GM23248 (cell line): ENCODE data around the gene RPS5. TPM values are rescaled to one million over a fixed set of nuclear protein-coding genes. Genes with fewer than 3 reads are reported as not detected.

Experiments used
- DNase-seq: peaks from one replicate; pipeline ENCODE4 v3.0.0-alpha.2; 2015
- H2AFZ ChIP-seq: fragments of 200-600 bp; sonication (generic); 2 replicates; pipeline ENCODE4 v1.6.1; 2016; ENCODE audit warnings: antibody characterized with exemption
- H3F3A ChIP-seq: fragments of 200-600 bp; sonication (generic); 2 replicates; pipeline ENCODE4 v1.6.1; 2016; ENCODE audit warnings: mild to moderate bottlenecking, antibody characterized with exemption, mixed run types; ENCODE audit not compliant: insufficient read depth
- H3K27ac ChIP-seq: fragments of 200-600 bp; sonication (generic); 2 replicates; pipeline ENCODE4 v1.5.1; 2016; ENCODE audit warnings: mild to moderate bottlenecking
- H3K27me3 ChIP-seq: fragments of 200-600 bp; sonication (generic); replicated peaks from 2 replicates; pipeline ENCODE4 v1.6.1; 2016; ENCODE audit warnings: mild to moderate bottlenecking; ENCODE audit not compliant: insufficient read depth
- H3K36me3 ChIP-seq: fragments of 200-600 bp; sonication (generic); 2 replicates; pipeline ENCODE4 v1.6.1; 2016; ENCODE audit warnings: low read depth, mild to moderate bottlenecking
- H3K4me1 ChIP-seq: fragments of 200-600 bp; sonication (generic); 2 replicates; pipeline ENCODE4 v1.6.1; 2016; ENCODE audit warnings: mild to moderate bottlenecking; ENCODE audit not compliant: insufficient read depth
- H3K4me2 ChIP-seq: fragments of 200-600 bp; sonication (generic); one replicate; pipeline ENCODE4 v1.6.1; 2016; ENCODE audit warnings: mild to moderate bottlenecking; ENCODE audit not compliant: unreplicated experiment
- H3K4me3 ChIP-seq: fragments of 200-600 bp; sonication (generic); 2 replicates; pipeline ENCODE4 v1.5.1; 2016; ENCODE audit warnings: mild to moderate bottlenecking
- H3K79me2 ChIP-seq: fragments of 200-600 bp; sonication (generic); 2 replicates; pipeline ENCODE4 v1.6.1; 2016; ENCODE audit warnings: mild to moderate bottlenecking; ENCODE audit not compliant: insufficient read depth
- H3K9ac ChIP-seq: fragments of 200-600 bp; sonication (generic); 2 replicates; pipeline ENCODE4 v1.6.1; 2016; ENCODE audit warnings: mild to moderate bottlenecking
- H3K9me2 ChIP-seq: fragments of 200-600 bp; sonication (generic); 2 replicates; pipeline ENCODE4 v1.6.1; 2016; ENCODE audit warnings: mixed run types, mild to moderate bottlenecking, moderate library complexity; ENCODE audit not compliant: insufficient read depth
- H3K9me3 ChIP-seq: fragments of 200-600 bp; sonication (generic); one replicate; pipeline ENCODE4 v1.6.1; 2017; ENCODE audit warnings: low read depth
- H4K20me1 ChIP-seq: fragments of 200-600 bp; sonication (generic); 2 replicates; pipeline ENCODE4 v1.6.0; 2016; ENCODE audit not compliant: insufficient read depth
- EZH2 ChIP-seq: fragments of 200-600 bp; sonication (generic); IDR thresholded peaks from 2 replicates; pipeline ENCODE4 v1.6.1; 2018; ENCODE audit warnings: antibody characterized with exemption, mild to moderate bottlenecking; ENCODE audit not compliant: insufficient read depth, poor library complexity, severe bottlenecking
- EZH2phosphoT487 ChIP-seq: fragments of 200-600 bp; sonication (generic); IDR thresholded peaks from 2 replicates; pipeline ENCODE4 v1.6.1; 2018; ENCODE audit warnings: antibody characterized with exemption, moderate library complexity, mild to moderate bottlenecking, low read depth; ENCODE audit not compliant: insufficient read depth
- WGBS, 2 experiments: methylation state at CpG; one replicate each; pipeline ENCODE4 v1.1.6; 2015 to 2017; ENCODE audit warnings: low lambda C conversion rate in 2 of 2, low coverage in 1 of 2; ENCODE audit errors: missing lambda C conversion rate in 2 of 2; 5-methylcytosine and 5-hydroxymethylcytosine counted together
- in situ Hi-C: fragments of 300-500 bp; cut with MboI; formaldehyde crosslinking; loops from 2 replicates; pipeline ENCODE4 v1.15.0; 2020
- polyA plus RNA-seq: library from polyadenylated mRNA; unstranded; fragments of >200 nt; fragmentation: Nextera tagmentation; extraction: Ambion mirVana; gene quantifications from 2 replicates; pipeline ENCODE4 v1.2.1, GENCODE V29; 2016
- total RNA-seq: library from RNA; depleted of rRNA; stranded (reverse); fragments of >200 nt; shearing (Covaris generic); gene quantifications from 2 replicates; pipeline ENCODE4 v1.2.3, GENCODE V29; 2014

RPS5 gene
- total and polyA plus RNA-seq, 2 experiments from 2014 or later = 561 to 1,366 TPM

GRCh38 chr19:58380037-58380661 lies 6.9 kb upstream of the RPS5 start:
- Histone ChIP-seq H3K4me2 (peak overlapping the region; percentile 78), H4K20me1 (no peaks in the 10 kb centered on the region), H3K79me2 (peaks cover 36% of the 10 kb centered on the region), H2AFZ (peak overlapping the region; percentile 87), H3K27ac (peak overlapping the region; percentile 76), H3F3A (0 out of 2 replicates have a peak, but pooled peaks cover 5% of the 10 kb centered on the region), H3K27me3 (no peaks in the 10 kb centered on the region), H3K9me2 (no peaks in the 10 kb centered on the region), H3K36me3 (no peaks in the 10 kb centered on the region), H3K4me3 (peak overlapping the region; percentile 88), H3K4me1 (peaks cover 9% of the 10 kb centered on the region), H3K9ac (peak overlapping the region; percentile 89), H3K9me3 (no peaks in the 10 kb centered on the region)
- WGBS, 2 experiments = 1 to 2% methylated on average over 21 to 24 of the region's 24 CpGs
- in situ Hi-C loops = no loop called here
- TF ChIP-seq EZH2 (no peak), EZH2phosphoT487 (no peak)
- DNase-seq = peak; percentile 55

DNA sequence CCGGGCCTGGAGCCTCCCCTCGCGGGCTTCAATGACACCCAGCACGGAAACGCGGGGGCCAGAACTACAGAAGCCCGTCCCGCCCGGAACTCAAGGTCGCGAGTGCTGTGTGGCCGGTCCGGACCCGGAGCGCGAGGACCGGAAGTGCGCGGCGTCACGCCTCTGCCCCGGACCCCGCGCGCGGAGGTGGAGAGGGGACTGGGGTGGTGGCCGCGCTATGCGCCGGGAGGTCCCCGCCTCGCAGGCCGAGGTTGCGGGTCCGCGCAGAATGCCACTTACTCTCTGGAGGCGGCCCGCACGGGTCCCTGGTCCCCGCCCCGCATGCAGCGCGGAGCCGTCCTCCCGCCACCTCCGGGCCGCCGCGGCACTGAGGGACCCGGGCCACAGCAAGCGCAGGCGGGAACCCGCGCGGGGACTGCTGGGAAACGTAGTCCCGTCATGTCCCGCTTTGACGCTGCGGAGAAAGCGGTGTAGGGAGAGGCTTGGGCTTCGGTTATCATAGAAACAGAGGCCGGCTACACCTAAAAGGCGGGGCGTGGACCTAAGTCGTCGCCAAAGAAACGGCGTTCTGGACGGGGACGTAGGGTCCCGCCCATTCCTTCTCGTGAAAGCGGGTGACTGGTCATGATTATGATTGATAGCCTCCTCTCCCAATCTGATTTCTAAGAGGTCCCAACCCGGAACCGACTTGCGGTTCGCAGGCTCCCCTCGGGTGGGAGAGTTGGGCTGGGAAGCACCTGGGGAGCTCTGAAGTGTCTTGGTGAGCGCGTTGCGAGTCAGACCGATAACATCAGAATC lies 6.2 kb upstream of the RPS5 start, which contains the start of gene ZNF837:
TSS of gene ZNF837 (minus strand) at position 369 of the 798 bp plus-strand sequence. CDS start 11,698 bp downstream, outside the sequence.
- WGBS, 2 experiments = 1% methylated on average over 47 to 83 of the region's 83 CpGs
- H3K9me2 ChIP-seq = no peaks in the 10 kb centered on the region

GRCh38 chr19:58381460-58382212 lies 5.4 kb upstream of the RPS5 start:
- H3K9me3 ChIP-seq = no peaks in the 10 kb centered on the region
- H3K9ac ChIP-seq = peak overlapping the region; percentile 89
- 0 out of 2 replicates have a peak, but pooled peaks cover 5% of the 10 kb centered on the region for H3F3A ChIP-seq
- WGBS, 2 experiments = 32 to 46% methylated on average over 13 to 26 of the region's 26 CpGs
- peak overlapping the region; percentile 76 for H3K27ac ChIP-seq
- DNase-seq = no peak
- in situ Hi-C loops = no loop called here
- H3K27me3 ChIP-seq = no peaks in the 10 kb centered on the region
- peaks cover 16% of the 10 kb centered on the region for H3K4me1 ChIP-seq
- H3K79me2 ChIP-seq = peaks cover 48% of the 10 kb centered on the region
- H3K4me3 ChIP-seq = peak overlapping the region; percentile 88
- no peaks in the 10 kb centered on the region for H3K9me2 ChIP-seq
- H3K36me3 ChIP-seq = no peaks in the 10 kb centered on the region
- peak overlapping the region; percentile 45 for H2AFZ ChIP-seq
- TF ChIP-seq EZH2phosphoT487 (no peak), EZH2 (no peak)
- no peaks in the 10 kb centered on the region for H4K20me1 ChIP-seq
- peak overlapping the region; percentile 82 for H3K4me2 ChIP-seq

More for the DNA sequence above, 6.2 kb upstream of the RPS5 start, which contains the start of gene ZNF837:
- Histone ChIP-seq H3K79me2 (peaks cover 44% of the 10 kb centered on the region), H3K36me3 (no peaks in the 10 kb centered on the region), H3K27me3 (no peaks in the 10 kb centered on the region), H3K9ac (peak within 1 kb of the TSS; percentile 89), H3F3A (0 out of 2 replicates have a peak, but pooled peaks cover 5% of the 10 kb centered on the region), H2AFZ (peak within 1 kb of the TSS; percentile 87), H3K9me3 (no peaks in the 10 kb centered on the region), H3K4me1 (peaks cover 14% of the 10 kb centered on the region), H4K20me1 (no peaks in the 10 kb centered on the region), H3K4me3 (peak within 1 kb of the TSS; percentile 88), H3K27ac (peak within 1 kb of the TSS; percentile 76), H3K4me2 (peak within 1 kb of the TSS; percentile 82)
- peak; percentile 100 for DNase-seq
- in situ Hi-C loops = no loop called here
- TF ChIP-seq EZH2 = no peak
- no peak for TF ChIP-seq EZH2phosphoT487

DNA sequence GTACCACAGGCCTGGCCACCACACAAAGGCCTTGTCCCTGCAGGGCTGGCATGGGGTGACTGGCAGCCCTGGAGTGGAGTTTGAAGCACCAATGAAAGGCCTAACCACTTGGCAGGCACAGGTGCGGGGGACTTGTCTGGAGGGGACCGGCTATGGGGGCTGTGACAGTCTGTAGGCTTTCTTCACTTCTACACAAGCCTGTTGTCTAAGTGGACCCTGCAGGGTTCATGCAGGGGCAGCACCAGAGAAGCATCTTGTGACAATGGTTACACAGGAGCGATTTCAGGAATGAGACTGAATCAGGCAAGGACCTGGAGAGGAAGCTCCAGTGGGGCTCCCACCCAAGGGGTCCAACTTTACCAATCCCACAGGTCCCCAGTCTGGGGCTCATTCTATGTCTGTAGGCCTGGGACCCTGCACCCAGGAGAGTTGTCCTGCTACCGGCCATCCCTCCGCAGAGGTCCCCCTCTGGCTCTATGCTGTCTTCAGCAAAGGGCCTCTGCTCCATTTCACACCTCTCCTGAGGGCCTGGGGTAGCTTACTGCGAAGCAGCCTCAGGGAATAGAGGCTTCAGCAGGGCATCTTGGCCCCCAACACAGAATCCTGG lies 4.0 kb upstream of the RPS5 start:
- Histone ChIP-seq H3K36me3 (peaks cover under 1% of the 10 kb centered on the region; the same call in 1 of the 2 replicates), H3K27ac (no peak overlapping the region), H3K9me2 (no peaks in the 10 kb centered on the region), H3K79me2 (peaks cover 58% of the 10 kb centered on the region), H4K20me1 (no peaks in the 10 kb centered on the region), H3K4me3 (no peak overlapping the region), H3K9me3 (no peaks in the 10 kb centered on the region), H3K9ac (no peak overlapping the region), H3K27me3 (no peaks in the 10 kb centered on the region), H3K4me1 (peaks cover 20% of the 10 kb centered on the region), H3K4me2 (no peak overlapping the region), H2AFZ (no peak overlapping the region), H3F3A (0 out of 2 replicates have a peak, but pooled peaks cover 5% of the 10 kb centered on the region)
- no peak for TF ChIP-seq EZH2
- TF ChIP-seq EZH2phosphoT487 = no peak
- DNase-seq = no peak
- in situ Hi-C loops = no loop called here
- 95 to 97% methylated on average over 6 of the region's 6 CpGs for WGBS, 2 experiments
